Panc1 (cell line): ENCODE measurements around the gene OR6N1. TPM values are rescaled to one million over a fixed set of nuclear protein-coding genes. Genes with fewer than 3 reads are reported as not detected.

ENCODE experiments used
- ATAC-seq: fragments of 200-7000 bp; cut with Tn5 transposase; 2 replicates; pipeline ENCODE4 v1.9.1; 2020; ENCODE audit warnings: mild to moderate bottlenecking, moderate library complexity
- BruUV-seq: library from RNA; stranded (reverse); fragments of 400-500 nt; replicated peaks from 2 replicates; lab custom pipeline; 2021; lab: Mats Ljungman, UMichigan
- CTCF ChIA-PET: fragments of 300-600 bp; sonication (Branson Sonifier 250); formaldehyde crosslinking; loops from one replicate; lab custom pipeline; 2022; ENCODE audit warnings: antibody characterized with exemption; lab: Charles Lee
- POLR2A ChIA-PET: fragments of 300-600 bp; sonication (Branson Sonifier 250); formaldehyde crosslinking; loops from one replicate; lab custom pipeline; 2022; ENCODE audit warnings: antibody characterized with exemption; lab: Charles Lee
- DNase-seq: peaks from one replicate; pipeline ENCODE4 v3.0.0-alpha.2; 2010; ENCODE audit warnings: low read depth, low spot score
- H3K27ac ChIP-seq: 2 replicates; pipeline ENCODE4 v1.5.1; 2011; ENCODE audit warnings: mild to moderate bottlenecking, low read length, inconsistent platforms
- H3K27me3 ChIP-seq: fragments of 200-500 bp; sonication (Bioruptor generic); 2 replicates; pipeline ENCODE4 v1.6.0; 2014; ENCODE audit warnings: low read length, inconsistent platforms; ENCODE audit not compliant: control insufficient read depth, insufficient read depth
- H3K36me3 ChIP-seq: fragments of 200-500 bp; sonication (Bioruptor generic); 2 replicates; pipeline ENCODE4 v1.5.1; 2014; ENCODE audit warnings: inconsistent platforms, mild to moderate bottlenecking, low read length, moderate library complexity; ENCODE audit not compliant: control insufficient read depth, insufficient read depth
- H3K4me1 ChIP-seq: 2 replicates; pipeline ENCODE4 v1.5.1; 2011; ENCODE audit warnings: inconsistent platforms, mild to moderate bottlenecking, low read length, moderate library complexity; ENCODE audit not compliant: control insufficient read depth, insufficient read depth
- H3K4me3 ChIP-seq, 2 experiments: 2 replicates each; pipeline ENCODE4 v1.5.1; 2011 to 2012; ENCODE audit warnings: low read depth in 2 of 2, low read length in 2 of 2, mild to moderate bottlenecking in 2 of 2, inconsistent platforms in 1 of 2, moderate library complexity in 1 of 2
- H3K9me3 ChIP-seq: fragments of 200-500 bp; sonication (Bioruptor generic); 2 replicates; pipeline ENCODE4 v1.5.1; 2014; ENCODE audit warnings: low read depth, mild to moderate bottlenecking, inconsistent platforms, low read length, moderate library complexity; ENCODE audit not compliant: control insufficient read depth, insufficient read depth
- CTCF ChIP-seq: fragments of 450-650 bp; IDR thresholded peaks from 2 replicates; pipeline ENCODE4 v1.5.1; 2017; ENCODE audit warnings: mild to moderate bottlenecking
- POLR2AphosphoS5 ChIP-seq: IDR thresholded peaks from 2 replicates; pipeline ENCODE4 v1.6.1; 2012; ENCODE audit warnings: mild to moderate bottlenecking, low read depth, low read length, moderate library complexity
- REST ChIP-seq, 2 experiments: IDR thresholded peaks; 2 replicates each; pipeline ENCODE4 v1.6.1; 2011 to 2012; ENCODE audit warnings: low read depth in 2 of 2, control low read depth in 1 of 2, low read length in 1 of 2, mild to moderate bottlenecking in 1 of 2, moderate library complexity in 1 of 2; ENCODE audit not compliant: insufficient read depth in 1 of 2
- SIN3A ChIP-seq: IDR thresholded peaks from 2 replicates; pipeline ENCODE4 v1.6.1; 2012; ENCODE audit warnings: low read depth, mild to moderate bottlenecking, low read length, moderate library complexity, borderline replicate concordance; ENCODE audit not compliant: insufficient read depth
- TCF7L2 ChIP-seq: IDR thresholded peaks from 2 replicates; pipeline ENCODE4 v1.6.1; 2011; ENCODE audit warnings: mild to moderate bottlenecking, low read depth, low read length, inconsistent platforms
- in situ Hi-C: cut with HindIII; loops from 2 replicates; pipeline ENCODE4 v1.10.0; 2016; ENCODE audit warnings: low sequenced_read_pairs, low pct_unique_long_range_greater_than_20kb
- intact Hi-C: fragments of 100-400 bp; cut with micrococcal nuclease; formaldehyde crosslinking; loops from one replicate; pipeline ENCODE4 v1.10.0; 2022; ENCODE audit not compliant: unreplicated experiment
- total RNA-seq: library from RNA; stranded (reverse); gene quantifications from one replicate; pipeline ENCODE4 v1.2.1, GENCODE V29; 2021; ENCODE audit not compliant: unreplicated experiment

Gene OR6N1
- total RNA-seq, 1 experiment from 2014 or later, result not detected

GRCh38 chr1:158818560-158818959 lies 46.6 kb upstream of the OR6N1 start:
- no TSS peak for BruUV-seq
- DNase-seq (no peak), ATAC-seq (no peak)
- TF ChIP-seq REST (IDR thresholded peaks at IDR 0.05; ENCODE audit: insufficient read depth in 1 of 2, low read depth in 2 of 2, low read length in 1 of 2) (no peak), CTCF (no peak), SIN3A (no peak), TCF7L2 (no peak), POLR2AphosphoS5 (no peak)
- POLR2A ChIA-PET, result no interaction called here
- Histone ChIP-seq H3K27ac (no peak overlapping the region), H3K27me3 (no peaks in the 10 kb centered on the region), H3K36me3 (no peaks in the 10 kb centered on the region), H3K9me3 (no peaks in the 10 kb centered on the region), H3K4me3 (no peak overlapping the region), H3K4me1 (no peaks in the 10 kb centered on the region)
- intact Hi-C loops, result no loop called here
- in situ Hi-C loops, result no loop called here
- CTCF ChIA-PET, result no interaction called here

- TF ChIP-seq REST (IDR thresholded peaks at IDR 0.05; ENCODE audit: insufficient read depth in 1 of 2, low read depth in 2 of 2, low read length in 1 of 2) (no peak), CTCF (no peak), SIN3A (no peak), POLR2AphosphoS5 (no peak), TCF7L2 (no peak)
- Histone ChIP-seq H3K4me1 (no peaks in the 10 kb centered on the region), H3K4me3 (no peak overlapping the region), H3K9me3 (no peaks in the 10 kb centered on the region), H3K27ac (no peak overlapping the region), H3K36me3 (no peaks in the 10 kb centered on the region), H3K27me3 (no peaks in the 10 kb centered on the region)
- CTCF ChIA-PET, result no interaction called here
- POLR2A ChIA-PET, result no interaction called here
- intact Hi-C loops, result no loop called here
- in situ Hi-C loops, result no loop called here
- DNase-seq, result no peak
- ATAC-seq, result no peak
- BruUV-seq, result no TSS peak
Observed at GRCh38 chr1:158814970-158815369, 43.0 kb upstream of the OR6N1 start.
